ENCODE results near the gene PACRG.

DNA sequence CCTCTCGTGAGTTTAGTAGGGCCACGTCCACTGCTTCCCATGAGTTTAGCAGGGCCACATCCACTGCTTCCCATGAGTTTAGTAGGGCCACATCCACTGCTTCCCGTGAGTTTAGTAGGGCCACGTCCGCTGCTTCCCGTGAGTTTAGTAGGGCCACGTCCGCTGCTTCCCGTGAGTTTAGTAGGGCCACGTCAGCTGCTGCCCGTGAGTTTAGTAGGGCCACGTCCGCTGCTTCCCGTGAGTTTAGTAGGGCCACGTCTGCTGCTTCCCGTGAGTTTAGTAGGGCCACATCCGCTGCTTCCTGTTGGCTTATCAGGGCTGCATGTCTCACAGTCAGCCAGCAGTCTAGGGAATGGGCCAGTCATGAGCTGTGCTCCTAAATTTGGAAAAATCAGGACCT, 573.1 kb downstream of the PACRG start:
- TF ChIP-seq, protein P1, sequence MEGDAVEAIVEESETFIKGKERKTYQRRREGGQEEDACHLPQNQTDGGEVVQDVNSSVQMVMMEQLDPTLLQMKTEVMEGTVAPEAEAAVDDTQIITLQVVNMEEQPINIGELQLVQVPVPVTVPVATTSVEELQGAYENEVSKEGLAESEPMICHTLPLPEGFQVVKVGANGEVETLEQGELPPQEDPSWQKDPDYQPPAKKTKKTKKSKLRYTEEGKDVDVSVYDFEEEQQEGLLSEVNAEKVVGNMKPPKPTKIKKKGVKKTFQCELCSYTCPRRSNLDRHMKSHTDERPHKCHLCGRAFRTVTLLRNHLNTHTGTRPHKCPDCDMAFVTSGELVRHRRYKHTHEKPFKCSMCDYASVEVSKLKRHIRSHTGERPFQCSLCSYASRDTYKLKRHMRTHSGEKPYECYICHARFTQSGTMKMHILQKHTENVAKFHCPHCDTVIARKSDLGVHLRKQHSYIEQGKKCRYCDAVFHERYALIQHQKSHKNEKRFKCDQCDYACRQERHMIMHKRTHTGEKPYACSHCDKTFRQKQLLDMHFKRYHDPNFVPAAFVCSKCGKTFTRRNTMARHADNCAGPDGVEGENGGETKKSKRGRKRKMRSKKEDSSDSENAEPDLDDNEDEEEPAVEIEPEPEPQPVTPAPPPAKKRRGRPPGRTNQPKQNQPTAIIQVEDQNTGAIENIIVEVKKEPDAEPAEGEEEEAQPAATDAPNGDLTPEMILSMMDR (IDR thresholded peaks at IDR 0.05): no peak
- TF ChIP-seq POLR2A (IDR thresholded peaks at IDR 0.05) (no peak), EP300 (IDR thresholded peaks at IDR 0.05) (no peak)
